Measurements from ENCODE around the gene BCAR3.

BCAR3 gene

DNA sequence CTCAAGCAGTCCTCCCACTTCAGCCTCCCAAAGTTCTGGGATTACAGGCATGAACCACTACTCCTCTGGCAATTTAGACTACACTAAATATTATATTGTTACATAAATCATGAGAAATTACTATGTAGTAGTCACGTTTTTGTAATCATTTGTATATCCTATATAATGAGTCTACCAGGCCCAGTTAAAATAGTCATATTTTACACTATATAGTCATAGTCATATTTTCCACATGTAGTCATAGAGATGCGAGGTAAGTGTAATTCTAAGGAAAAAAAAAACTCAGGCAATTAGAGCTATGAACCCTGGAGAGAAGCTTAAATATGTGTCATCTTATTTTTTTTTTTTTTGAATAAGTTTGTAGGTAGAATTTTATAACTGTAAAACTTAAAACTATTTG is 143.7 kb downstream of the BCAR3 start:
- DNase-seq, result no peak

DNA sequence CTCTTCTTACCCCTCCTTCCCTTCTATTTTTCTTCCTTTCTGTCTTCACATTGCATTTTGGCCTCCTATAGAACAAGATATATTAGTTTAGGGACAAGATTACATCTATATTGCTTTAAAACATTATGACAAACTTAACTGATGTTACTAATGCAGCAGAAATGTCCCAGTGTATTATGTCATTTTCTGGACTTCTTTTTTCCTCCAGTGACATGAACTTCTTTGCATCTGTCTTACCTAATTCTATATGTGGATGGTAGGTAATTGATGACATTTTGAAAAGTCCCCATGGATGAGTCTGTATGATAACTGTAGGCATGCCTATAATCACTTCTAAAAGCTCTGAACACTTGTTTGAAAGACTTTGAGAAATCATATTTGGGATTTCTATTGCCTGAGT is 144.2 kb downstream of the BCAR3 start:
- DNase-seq, result no peak

DNA sequence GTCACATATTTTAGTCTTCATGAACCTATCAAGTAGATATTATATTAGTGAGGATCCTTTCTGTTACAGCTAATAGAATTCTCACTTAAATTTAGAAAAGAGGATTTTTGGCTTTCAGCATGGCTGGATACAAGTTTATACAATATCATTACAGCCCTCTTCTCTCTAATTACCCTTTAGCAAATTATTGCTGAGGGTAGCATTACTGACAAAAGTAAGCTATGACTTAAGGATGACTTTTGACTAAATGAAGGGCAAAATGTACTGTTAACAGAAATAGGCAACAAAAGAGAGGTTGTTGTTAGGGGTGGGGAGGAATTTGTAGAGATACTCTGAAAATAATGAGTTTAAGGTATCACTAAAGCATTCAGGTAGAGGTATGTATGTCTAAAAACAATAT is 148.0 kb downstream of the BCAR3 start:
- no peak for DNase-seq

DNA sequence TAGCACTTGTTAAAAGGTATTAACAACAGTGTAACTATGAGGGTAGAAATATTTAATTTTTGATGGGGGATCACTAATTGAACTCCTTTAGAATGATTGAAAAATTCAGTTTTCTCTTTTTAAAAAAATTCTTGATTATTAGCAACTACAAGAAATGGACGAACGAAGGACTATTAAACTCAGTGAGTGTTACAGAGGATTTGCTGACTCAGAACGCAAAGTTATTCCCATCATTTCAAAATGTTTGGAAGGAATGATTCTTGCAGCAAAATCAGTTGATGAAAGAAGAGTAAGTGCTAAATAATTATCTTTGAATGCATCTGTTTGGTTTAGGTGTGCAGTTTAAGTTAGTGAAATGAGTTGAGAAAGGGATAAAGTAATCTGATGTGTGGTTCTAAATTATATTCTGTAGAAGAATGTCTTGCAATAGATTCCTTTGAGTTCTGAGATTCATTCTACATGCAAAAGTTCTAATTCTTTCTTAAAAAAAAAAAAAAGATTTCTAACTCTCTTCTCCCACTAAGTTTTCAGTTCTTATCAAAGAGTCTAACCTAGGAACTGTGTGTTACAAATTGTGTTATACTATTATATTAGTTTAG is 148.8 kb downstream of the BCAR3 start:
- no peak for DNase-seq

DNA sequence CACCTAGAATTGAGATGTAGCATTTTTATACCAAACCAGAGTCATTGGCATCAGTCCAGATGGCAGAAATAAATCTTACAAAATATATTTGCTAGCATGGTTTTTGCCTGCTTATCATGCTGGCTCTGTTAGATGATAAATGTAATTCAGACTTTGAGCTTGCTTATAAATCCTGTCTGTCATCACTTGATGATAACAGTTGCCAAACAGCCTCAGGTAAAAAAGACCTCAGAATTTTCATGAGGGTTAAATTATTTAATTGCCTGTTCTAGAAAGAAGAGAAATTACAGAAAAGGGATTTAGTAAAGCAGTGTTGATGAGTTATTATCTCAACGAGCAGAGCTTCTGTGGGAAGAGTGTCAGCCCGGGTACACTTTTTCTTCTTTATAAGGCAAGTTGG is 150.4 kb downstream of the BCAR3 start:
- no peak for DNase-seq

DNA sequence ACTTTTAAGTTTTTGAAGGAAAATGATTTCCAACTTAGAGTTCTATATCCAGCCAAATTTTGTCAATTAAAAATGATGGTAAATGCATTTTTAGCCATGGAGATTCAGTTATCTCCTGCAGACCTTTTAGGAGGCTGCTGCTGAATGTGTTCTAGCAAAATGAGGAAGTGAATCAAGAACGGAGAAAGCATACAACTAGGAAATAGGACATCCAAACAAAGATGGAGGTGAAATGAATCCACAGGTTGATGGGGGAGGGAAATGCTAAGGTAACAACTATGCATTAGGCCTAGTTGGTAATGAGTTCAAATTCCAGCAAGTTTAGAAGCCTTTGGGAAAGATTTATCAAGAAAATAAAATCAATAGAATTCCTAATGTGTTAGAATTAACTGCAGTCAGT is 153.2 kb downstream of the BCAR3 start:
- no peak for DNase-seq

DNA sequence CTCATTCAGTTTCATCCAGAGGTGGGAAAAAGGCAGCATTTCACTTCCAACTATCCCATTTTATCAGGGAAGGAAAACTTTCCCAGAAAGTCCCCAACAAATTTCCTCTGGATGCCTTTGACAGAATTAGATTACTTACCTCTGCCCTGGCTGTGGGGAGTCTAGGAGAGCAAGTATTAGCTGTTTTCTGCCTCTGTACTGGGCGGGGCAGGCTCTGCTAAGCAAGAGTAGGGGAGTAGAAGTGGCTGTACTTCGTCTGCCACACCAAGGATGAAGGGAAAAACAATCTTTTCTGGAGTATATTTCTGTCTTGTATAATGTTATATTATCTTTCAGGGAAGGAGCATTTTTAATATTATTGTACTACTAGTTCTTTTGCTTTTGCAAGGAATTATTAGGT is 155.2 kb downstream of the BCAR3 start:
- DNase-seq, result no peak

DNA sequence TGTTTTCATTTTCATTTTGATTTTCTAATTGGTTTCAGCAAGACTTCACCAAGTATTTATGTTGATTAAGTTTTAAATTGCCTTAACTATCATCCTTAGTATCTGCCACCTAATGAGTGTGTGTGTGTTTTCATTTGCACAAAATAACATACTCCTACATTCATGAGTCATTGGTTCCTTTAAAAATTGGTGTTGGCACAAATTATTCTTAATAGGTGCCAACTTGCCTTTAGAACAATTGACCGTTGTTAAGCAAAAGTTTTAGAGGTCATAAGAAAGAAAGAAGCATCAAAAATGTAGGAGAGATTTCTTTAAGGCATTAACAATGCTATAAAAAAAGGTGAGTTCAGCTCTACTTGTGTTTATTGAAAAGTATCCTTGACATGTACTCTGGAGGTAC is 156.2 kb downstream of the BCAR3 start:
- DNase-seq, result no peak

DNA sequence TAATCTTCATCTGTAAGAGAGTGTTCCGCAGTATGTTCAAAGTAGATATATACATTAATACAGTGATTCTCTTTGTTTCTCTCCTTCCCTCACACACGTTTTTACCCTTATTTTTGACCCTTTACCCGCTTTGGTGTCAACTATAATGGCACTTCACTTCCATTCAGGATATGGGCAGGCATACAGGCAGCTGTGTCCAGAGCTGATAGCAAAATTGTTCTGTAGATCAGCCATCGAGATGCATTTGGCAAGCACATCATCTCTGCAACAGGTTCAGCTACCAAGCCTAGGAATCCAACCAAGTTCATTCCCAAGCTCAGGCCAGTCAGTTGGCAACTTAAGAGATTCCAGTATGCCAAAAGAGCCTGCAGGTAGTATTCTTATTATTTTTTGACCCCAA is 158.9 kb downstream of the BCAR3 start:
- DNase-seq, result no peak

DNA sequence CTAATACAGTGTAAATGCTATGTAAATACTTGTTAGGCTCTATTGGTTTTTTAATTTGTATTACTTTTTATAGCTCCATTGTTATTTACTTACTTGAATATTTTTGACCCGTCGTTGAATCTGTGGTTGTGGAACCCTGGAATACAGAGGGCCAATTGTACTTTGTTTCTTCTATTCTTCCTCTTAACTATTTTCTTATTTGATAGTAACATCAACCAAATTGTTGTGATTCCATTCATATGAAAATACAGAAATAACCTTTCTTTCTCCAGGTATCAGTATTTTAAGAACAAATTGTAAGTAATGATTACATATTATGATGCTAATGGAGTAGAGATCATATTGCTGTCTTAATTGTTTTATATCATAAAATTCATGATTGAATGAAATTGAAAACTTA is 160.0 kb downstream of the BCAR3 start:
- DNase-seq, result no peak

DNA sequence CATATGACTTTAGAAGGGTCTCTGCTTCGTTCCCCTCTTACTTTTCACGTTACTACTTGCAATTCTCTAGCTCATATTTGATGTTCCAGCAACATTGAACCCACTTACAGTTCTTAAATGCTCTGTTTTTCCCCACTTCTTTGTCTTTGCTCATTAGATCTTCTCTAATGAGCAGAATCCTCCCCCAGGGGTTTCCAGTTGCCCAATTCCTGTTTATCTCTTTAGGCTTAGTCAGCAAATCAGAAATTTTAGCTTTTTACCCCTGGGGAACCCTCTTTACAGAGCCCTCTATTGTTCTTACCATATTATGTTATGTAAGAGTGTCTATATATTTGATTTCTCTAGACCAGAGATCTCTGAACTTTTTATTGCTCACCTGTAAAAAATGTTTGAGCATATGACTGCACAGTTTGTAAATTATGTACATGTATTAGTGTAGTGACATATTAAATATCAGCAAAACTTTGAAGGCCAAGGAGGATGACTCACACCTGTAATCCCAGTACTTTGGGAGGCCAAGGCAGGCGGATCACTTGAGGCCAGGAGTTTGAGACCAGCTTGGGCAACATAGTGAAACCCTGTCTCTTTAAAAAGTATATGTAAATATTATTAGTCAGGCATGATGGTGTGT is 162.3 kb downstream of the BCAR3 start:
- DNase-seq, result no peak

DNA sequence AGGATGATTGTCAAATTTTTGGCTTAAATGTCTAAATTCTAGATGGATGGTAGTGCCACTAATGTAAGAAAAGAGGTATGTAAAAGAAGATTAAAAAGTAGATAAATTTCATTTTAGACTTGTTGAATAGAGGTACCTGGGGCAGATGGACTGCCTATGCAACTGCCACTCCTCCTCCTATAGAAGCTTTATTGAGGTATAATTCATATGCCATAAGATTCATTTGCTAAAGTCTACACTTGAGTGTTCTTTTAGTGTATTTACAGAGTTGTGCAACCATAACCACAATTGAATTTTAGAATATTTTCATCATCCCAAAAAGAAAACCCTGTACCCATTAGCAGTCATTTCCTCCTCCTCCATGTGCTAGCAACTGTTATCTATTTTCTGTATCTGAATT is 163.1 kb downstream of the BCAR3 start:
- DNase-seq, result no peak

DNA sequence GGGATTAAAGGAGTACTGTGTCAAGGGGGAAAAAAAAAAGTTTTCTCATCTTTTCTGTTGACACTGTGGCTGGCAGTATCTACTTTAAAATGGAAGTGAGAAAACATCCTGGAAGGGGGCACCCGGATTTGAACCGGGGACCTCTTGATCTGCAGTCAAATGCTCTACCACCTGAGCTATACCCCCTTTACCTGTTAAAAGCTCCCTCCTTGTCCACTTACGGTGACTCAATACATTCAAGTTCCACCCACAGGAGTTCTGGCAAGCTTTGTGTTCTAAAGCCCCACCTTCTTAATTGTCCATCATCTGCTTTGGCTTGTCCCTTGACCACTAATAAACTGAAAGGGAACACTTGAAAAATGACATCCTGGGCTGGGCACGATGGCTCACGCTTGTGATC is 165.5 kb downstream of the BCAR3 start:
- no peak for DNase-seq

Data from right kidney (tissue), 1 donor.